ENCODE results near the gene POGK.

The POGK gene

DNA sequence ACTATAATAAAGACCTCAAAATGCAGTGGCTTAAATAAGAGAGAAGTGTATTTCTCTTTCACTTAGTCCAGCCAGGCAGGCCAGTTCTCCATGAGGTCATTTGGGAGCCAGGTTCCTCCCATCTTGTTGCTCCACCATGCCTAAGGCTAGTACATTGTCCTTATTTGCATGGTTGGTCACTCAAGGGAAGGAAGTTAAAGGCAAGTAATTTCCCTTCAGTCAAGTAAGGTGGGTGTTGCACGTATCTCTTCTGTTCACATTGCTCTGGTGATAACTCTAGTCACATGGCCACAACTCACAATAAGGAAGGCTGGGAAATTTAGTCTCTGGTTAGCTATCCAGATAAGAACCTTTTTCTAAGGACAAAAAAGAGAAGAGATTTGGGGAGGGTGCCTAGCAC lies 64.0 kb downstream of the POGK start:
- no peak for DNase-seq

DNA sequence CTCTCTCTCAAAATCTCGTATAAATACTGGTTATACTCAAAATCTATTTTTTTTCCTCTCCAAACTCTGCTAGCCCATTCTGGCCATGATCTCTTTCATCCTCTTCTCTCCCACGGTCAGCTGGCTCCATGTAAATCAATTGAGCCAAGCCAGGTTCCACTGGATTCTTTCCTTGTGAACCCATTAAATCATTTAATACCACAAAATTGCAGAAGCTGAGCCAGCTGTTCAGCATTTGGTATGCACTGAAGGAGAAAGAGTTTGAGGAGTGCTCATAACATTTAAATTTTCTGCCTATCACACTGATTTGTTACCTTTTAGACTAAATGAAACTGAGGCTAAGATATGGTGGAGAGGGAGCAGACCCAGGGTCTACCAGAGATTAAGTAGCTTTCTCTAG lies 65.9 kb downstream of the POGK start:
- DNase-seq: peak; percentile 8

DNA sequence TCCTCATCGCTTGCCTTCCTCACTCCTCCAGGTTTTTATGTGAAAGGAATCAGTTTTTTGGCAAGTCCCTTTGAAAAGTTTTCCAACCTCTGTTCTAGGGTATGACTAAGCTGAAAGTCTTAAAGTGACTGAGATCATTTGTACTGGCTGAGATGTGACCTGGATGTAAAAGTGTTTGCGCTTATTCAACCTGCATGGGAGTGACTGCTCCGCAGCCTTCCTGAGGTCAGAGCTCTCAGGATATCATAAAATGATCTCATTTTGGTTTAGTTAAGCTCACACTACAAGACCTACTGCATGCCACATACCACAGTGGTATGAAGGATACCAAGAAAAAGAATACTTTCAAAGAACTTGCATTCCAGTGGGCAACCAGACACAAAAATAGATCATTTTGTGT lies 66.6 kb downstream of the POGK start:
- peak; percentile 60 for DNase-seq

Measured in fibroblast of skin of scalp (primary cell).